GM21447 (cell line): ENCODE results near the gene MAPK8IP3.

Experiments used
- ATAC-seq: cut with Tn5 transposase; IDR thresholded peaks from one replicate; pipeline ENCODE4 v1.9.1; 2021; ENCODE audit not compliant: unreplicated experiment

MAPK8IP3 gene, protein sequence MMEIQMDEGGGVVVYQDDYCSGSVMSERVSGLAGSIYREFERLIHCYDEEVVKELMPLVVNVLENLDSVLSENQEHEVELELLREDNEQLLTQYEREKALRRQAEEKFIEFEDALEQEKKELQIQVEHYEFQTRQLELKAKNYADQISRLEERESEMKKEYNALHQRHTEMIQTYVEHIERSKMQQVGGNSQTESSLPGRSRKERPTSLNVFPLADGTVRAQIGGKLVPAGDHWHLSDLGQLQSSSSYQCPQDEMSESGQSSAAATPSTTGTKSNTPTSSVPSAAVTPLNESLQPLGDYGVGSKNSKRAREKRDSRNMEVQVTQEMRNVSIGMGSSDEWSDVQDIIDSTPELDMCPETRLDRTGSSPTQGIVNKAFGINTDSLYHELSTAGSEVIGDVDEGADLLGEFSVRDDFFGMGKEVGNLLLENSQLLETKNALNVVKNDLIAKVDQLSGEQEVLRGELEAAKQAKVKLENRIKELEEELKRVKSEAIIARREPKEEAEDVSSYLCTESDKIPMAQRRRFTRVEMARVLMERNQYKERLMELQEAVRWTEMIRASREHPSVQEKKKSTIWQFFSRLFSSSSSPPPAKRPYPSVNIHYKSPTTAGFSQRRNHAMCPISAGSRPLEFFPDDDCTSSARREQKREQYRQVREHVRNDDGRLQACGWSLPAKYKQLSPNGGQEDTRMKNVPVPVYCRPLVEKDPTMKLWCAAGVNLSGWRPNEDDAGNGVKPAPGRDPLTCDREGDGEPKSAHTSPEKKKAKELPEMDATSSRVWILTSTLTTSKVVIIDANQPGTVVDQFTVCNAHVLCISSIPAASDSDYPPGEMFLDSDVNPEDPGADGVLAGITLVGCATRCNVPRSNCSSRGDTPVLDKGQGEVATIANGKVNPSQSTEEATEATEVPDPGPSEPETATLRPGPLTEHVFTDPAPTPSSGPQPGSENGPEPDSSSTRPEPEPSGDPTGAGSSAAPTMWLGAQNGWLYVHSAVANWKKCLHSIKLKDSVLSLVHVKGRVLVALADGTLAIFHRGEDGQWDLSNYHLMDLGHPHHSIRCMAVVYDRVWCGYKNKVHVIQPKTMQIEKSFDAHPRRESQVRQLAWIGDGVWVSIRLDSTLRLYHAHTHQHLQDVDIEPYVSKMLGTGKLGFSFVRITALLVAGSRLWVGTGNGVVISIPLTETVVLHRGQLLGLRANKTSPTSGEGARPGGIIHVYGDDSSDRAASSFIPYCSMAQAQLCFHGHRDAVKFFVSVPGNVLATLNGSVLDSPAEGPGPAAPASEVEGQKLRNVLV (N-terminal part only)

DNA sequence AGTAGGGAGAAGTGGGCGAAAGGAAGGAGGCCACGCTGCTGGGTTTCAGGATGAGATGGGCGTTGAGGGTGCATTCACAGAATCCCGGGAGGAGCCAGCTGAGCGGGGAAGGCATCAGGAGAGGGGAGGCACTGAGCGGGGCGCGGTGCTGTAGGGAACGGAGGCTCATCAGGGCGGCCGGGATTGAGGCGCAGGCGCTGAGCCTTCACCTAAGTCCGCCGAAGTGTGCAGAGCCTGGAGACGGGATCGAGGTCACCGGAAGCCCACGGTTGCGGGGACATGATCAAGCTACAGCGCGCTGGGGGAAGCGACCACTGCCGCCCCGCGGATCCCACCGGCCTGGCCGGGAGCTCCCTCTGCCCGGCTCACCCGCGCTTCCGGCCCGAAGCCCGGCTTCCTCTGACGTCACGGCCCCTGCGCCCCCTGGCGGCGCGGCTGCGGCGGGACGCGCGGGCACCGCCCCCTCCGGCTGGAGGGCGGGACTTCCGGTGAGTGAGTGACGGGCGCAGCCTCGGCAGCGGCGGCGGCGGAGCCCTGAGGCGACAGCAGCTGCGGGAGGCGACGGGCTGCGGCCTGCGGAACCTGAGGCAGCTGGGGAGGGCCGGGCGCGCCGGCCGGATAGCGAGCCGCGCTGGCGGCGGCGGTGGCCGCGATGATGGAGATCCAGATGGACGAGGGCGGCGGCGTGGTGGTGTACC lies at the start of gene MAPK8IP3:
MAPK8IP3 (plus strand) TSS at position 508 of the 698 bp plus-strand sequence; CDS start at position 653, 145 bp downstream.
- ATAC-seq, result peak; percentile 73

DNA sequence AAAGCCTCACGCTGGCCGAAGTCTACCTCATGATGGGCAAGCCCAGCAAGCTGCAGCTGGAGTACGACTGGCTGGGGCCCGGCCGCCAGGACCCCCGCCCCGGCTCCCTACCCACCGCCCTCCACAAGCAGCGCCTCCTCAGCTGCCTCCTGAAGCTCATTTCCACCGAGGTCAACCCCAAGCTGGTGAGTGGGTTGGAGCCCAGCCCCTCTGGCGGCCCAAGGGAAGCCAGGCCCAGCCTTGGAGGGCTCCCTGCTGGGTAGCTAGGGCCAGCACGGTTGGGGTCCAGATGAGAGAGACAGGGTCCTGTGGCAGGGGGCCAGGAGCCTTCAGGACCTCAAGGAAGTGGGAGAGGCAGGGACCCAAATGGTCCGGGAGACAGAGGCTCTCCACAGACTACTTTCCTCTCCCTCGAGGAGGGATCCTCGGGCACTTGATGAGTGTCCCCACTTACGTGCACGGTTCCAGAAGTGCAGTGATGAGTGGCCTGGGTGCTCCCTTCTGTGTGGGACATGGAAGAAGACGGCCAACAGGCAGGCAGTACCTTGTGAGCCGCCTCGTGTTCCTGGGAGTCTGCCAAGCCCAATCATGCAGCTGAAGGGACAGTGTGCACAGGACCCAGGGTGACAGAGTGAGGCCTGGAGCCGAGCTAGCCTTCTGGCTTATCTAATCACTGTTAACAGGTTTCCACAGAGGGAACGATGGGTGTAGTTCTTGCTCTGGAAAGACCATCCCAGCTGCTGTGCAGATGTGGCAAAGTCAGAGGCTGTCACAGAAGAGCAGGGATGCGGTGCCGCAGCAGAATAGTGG lies 49.0 kb upstream of the MAPK8IP3 start:
- ATAC-seq, result no peak

DNA sequence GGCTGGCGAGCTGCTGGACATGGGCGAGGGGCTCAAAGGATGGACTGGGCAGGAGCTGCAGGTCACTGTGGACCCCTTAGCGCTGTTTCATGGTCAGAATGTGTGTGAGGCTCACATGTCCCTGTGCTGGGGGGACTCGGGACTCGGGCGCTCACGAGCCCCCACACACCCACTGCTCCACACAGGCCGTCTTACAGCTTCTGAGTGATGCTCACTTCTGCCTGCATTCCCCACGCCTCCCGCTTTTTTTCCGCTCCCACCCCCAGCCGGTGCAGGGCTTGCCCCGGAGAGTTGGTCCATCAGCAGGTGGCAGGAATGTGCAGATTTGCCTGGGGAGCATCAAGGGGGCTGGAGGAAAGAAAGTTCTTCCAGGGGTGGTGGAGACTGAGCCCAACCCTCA lies 48.2 kb upstream of the MAPK8IP3 start:
- ATAC-seq, result no peak

DNA sequence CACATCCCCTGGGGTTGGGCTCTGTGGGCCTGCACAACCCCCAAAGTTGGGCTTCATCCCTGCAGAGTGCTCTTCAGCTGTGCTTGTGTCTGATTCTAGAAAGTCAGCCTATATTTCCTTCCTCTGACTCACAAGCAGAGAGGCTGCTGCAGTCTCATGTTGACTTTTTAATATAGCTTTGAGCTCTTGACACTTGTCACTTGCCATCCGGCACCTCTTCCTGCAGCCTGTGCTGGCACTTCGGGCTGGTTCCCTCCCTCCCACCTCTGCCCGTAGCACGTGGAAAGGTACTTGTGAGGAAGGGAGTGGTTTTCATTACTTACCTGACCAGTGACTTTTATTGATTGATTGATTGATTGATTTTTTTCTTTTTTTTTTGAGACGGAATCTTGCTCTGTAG lies 47.0 kb upstream of the MAPK8IP3 start:
- no peak for ATAC-seq

DNA sequence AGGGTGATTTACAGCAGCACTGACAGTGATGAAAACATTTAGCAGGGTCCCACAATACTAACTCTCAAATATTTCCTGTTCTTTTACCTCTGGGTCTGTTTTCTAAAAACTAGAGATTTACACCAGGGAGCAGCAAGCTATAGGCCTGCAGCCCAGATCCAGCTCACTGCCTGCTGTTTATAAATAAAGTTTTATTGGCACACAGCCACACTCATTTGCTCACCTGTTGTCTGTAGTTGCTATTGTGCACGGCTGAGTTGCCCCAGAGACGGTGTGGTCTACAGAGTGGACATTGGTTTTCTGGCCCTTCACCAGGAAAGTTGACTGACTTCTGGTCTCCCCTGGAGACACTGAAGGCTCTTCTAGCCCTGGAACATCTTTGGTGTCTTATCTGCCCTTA lies 44.2 kb upstream of the MAPK8IP3 start:
- ATAC-seq, result no peak

DNA sequence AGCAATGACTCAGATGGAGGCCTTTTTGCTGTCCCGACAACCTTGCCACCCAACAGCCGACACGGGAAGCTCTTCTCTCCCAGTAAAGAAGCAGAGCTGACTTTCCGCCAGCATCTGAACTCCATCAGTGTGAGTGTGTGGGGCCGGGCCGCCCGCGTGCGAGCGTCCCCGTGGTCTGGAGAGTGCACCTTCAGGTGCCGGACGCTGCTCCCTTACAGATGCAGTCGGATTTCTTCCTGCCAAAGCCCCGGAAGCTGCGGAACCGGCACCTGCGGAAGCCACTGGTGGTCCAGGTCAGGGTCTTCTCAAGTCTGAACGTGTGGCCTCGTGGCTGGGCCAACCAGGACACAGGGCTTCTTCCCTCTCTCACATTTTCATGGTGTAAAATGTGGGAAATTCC lies 43.5 kb upstream of the MAPK8IP3 start:
- ATAC-seq, result no peak

DNA sequence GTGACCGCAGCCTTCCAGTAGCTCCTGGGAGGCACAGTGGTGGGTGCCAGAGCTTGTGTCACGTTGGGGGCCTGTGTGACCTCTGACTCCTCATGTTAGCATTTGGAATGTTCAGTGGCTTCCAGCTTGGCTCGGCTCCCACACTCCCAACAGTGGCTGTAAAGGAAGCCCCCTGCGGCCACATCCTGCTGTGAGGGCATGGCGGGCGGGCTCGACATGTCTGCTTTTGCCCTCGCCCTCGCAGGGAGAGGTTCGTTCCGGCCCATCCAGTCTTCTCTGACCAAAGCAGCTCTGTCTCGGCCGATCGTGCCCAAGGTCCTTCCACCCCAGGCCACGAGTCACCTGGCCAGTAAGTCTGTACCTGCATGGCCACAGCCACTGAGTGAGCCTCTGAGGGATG lies 40.2 kb upstream of the MAPK8IP3 start:
- ATAC-seq, result no peak

DNA sequence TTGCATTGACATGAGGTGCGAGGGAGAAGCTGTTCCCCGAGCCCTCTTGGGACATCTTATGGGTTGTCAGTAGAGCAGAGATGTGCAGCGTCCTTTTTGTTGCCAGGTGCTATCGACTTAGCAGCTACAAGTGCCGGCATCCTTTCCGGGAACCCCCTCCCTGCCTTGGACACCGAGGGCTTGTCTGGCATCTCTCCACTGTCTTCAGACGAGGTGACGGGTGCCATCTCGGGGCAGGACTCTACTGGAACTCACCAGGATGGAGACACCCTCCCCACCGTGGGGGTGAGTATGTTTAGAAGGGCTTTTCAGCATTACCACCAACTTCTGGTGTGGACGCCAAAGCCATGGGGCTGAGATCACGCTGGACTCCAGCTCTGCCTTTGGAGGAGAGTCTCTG lies 39.7 kb upstream of the MAPK8IP3 start:
- ATAC-seq, result no peak

DNA sequence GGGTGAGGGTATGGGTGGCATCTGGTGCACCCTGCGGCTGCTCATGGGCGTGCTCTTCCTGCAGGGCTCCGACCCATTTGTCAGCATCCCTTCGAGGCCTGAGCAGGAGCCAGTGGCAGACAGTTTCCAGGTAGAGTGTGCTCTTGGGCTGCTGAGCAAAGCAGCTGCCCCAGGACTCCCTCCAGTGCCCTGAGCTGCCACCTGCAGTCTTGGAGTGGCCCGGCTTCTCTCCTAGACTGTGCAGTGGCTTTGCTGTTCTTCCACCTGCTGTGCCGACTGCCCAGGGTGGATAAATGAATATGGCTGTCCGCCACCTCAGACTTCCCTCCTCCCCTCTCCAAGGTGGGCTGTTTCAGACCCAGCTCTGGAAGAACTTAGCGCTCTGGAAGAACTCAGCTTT lies 38.7 kb upstream of the MAPK8IP3 start:
- no peak for ATAC-seq

DNA sequence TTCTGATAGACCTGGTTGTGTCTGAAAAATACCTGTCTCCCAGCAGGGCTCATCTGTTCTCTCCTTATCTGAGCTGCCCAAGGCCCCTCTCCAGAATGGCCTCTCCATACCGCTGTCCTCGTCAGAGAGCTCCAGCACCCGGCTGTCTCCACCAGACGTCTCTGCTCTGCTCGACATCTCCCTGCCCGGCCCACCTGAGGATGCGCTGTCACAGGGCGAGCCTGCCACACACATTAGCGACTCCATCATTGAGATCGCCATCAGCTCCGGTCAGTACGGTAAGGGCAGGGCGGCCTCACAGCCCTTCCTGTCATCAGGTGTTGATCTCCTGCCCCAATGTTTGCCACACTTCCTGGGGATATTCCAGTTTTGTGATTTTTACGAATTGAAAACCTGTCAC lies 38.1 kb upstream of the MAPK8IP3 start:
- ATAC-seq, result no peak

DNA sequence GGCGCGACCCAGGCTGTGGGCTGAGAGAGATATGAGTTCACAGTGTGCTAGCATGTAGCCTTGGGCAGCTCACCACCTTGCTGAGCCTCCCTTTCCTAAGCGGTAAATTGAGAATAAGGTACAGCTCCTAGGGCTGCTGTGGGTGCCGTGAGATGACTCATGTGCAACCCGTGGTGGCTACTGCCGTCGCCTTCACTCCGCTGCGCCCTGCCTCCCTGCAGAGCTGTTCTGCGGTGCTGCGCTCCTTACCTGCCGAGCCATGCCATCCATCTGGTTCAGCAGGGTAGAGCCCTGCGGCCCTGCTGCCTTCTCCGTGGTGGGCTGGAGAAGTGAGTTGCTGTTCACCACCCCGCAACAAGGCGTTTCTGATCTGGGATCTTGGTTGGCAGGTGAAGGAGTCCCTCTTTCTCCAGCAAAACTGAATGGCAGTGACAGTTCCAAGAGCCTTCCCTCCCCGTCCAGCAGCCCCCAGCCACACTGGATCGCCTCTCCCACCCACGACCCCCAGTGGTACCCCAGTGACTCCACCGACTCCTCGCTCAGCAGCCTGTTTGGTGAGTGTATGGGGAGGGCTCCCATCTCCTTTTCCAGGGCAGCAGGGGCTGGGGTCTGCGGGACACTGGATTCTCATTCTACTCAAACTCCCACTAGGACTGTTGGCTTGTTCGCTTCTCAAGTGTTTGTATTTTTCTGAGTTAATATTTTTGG lies 37.2 kb upstream of the MAPK8IP3 start:
- ATAC-seq, result no peak

DNA sequence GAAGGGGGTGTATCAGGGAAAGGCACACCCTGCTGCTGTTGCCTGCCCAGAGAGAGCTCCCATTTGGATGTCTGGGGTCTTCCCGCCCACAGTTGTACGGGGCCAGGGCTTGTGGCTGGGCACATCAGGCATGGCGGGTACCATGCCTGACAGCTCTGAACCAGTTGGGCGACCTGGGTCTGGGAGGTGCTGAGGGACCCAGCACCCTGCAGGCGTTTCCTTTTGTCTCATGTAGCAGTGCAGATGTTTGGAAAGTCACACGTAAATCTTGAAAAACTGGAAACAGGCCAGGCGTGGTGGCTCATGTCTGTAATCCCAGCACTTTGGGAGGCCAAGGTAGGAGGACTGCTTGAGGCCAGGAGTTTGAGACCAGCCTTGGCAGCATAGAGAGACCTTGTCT lies 36.3 kb upstream of the MAPK8IP3 start:
- no peak for ATAC-seq

DNA sequence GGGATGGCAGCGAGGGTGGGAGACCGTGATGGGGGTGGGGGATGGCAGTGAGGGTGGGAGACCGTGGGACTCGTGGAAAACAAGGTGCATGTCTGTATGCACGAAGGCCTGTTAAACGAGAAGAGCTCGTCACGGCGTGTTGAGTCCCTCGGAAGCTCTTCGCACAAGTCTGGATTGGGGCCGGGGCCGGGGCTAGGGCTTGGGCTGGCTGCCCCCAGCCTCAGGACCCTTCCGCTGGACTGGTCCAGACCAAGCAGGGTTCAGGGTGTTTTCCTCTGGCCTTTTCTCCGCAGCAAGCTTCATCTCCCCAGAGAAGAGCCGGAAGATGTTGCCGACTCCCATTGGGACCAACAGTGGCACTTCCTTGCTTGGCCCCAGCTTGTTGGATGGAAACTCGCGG lies 35.6 kb upstream of the MAPK8IP3 start:
- ATAC-seq, result no peak

DNA sequence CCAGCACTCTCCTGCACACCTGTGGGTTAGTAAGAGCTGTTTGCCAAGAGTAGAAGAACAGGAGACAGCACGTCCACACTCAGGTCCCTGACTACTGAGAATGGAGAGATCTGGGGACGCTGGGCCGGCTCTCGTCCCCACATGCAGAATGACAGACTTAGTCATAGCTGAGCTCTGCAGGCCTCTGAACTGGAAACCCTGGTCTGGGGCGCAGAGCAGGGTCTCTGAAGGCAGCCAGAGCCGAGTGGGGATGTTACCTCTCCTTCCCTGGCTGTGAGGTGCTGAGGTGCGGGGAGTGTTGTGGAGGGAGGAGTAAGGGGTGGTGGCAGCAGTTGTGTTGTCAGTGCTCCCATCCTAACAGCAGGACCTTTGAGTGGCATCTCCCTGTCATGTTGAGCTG lies 35.1 kb upstream of the MAPK8IP3 start:
- ATAC-seq, result no peak

DNA sequence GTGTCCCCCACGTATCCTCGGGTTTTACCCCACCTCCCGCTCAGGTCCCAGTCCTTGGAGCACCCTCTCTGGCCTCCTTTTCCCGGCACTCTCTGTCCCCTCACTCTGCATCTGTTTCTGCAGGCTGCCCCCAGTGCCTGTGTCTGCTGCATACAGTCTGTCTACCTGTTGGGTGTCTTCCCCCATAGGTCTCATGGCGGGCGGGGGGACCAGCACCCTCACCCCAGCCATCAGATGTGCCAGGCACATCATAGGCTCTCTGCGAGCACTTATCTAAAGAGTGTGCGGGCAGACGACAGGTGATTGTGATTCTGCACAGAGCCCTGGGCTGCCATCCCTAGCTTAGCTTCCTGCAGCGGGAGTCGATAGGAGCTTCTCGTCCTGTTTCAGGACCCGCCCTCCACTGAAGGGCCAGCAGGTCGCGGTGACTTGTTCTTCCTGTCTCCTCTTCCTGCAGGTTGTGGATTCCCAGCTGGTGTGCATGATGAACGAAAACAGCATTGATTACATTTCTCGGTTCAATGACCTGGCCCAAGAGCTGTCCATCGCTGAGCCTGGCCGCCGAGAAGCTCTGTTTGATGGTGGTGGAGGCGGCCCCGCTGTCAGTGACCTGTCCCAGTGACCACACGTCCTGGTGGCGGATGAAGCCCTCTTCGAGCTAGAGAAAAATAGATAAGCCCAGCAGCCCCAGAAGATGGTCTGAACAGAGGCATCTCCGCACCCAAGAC lies 32.4 kb upstream of the MAPK8IP3 start:
- ATAC-seq, result no peak

DNA sequence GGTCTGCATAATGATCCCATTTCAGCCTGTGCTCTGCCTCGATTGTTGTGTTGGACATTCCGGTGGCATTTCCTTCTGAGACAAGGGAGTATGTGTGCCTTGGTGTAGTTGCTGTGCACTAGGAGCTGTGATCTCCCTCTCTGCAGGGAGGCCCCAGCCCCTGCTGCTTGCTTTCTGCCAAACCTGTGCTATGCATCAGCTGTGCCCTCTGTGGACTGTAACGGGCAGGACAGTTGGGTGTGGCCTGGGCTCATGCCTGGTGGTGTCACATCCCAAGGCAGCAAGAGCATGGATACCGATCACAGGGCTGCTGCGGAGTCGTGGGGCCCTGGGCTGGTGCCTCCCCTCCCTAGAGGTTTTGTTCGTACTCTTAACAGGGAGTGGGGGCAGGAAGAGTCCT lies 31.7 kb upstream of the MAPK8IP3 start:
- ATAC-seq, result no peak

DNA sequence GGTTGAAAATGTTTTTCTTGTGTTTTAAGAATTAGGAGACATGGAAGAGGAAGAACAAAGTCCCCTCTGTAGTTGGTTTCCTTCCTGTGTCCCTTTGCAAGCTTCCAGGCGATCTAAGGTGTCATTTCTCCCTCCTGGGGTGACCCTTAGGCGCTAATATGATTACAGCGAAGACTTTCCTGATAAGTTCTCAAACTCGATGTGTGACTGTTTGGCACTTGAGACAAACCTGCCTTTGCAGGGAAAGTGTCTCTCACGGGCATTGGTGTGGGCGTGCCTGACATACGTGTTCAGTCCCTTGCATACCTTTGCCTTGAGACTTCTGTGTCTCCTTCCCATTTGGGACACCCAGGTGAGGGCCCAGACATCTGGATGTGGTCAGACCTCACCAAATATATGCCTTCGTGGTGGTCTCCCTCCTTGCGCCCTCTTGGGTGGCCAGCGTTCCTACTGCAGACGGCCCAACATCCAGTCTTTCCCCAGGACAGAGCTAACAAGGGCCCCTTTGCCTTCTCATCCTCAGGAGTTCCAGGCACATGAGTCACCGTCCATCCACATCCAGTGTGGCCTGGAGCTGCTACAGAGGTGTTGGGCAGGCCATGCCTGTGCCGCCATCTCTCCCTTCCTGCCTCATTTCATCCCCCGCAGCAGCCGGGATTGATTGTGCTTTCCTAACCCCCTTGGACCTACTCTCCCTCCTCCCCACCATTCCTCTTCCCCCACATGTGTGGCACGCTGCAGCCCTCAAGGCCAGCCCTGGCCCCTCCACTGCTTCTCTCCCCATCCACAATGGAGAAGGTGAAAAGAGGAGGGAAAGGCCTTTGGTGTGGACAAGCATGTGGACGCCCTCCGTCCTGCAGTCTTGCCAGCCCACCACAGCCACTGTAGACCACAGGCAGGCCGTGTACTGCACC lies 31.0 kb upstream of the MAPK8IP3 start:
- ATAC-seq, result no peak

DNA sequence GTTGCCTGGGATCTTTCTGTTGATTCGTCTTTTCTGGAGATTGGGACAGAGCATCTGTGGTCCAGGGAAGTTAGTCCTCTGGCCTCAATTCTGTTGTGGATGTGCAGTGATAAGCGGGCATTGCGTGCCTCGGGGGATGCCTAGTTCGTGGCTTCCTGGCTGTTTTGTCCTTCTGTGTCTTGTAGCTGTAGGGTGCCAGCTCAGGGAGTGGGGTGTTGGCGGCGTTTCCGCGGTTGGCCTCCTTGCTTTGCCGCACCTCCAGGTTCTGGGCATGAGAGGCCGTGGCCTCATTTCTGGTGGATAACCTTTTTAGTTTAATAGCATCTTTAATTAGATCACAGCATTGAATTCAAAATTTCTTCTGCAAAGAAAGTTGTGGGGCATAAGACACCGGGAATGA lies 29.3 kb upstream of the MAPK8IP3 start:
- ATAC-seq, result no peak
